DMS79 treated with DMSO at 0.1 percent for 48 hours (cell line): Measurements from ENCODE around the gene WNT1.

Experiments
- DNase-seq: peaks from one replicate; lab custom pipeline; 2025; lab: John Stamatoyannopoulos, UW

The WNT1 gene

DNA sequence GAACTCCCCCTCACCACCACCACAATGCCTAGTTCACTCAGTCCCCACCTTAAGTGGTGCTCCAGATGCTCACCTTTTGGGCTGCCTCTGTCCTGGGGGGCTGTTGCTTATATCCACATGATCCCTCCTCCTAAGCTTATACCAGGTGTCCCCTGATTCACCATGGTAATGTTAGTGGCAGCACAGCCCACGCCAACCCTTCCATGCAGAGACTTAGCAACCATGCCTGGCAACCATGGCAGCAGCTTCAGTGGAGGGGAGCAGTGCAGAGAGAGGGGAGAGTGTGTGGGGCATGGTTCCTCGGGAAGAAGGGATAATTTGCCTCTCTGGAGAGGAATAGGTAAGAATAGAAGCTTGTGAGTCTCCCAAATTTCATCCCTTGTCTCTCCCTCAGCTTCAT is 22.2 kb downstream of the WNT1 start:
- DNase-seq: no peak

DNA sequence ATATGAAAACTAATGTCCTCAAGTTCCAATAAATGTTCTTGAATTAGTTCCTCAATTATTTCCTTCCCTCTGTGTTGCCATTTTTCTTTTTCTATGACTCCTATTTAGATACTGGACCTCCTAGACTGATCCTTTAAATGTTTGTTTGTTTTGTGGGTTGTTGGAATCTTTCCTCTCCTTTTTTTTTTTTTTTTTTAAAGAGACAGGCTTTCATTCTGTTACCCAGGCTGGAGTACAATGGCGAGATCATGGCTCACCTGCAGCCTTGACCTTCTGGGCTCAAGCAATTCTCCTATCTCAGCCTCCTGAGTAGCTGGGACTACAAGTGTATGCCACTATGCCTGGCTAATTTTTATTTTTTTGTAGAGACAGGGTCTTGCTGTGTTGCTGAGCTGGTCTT is 30.8 kb downstream of the WNT1 start:
- no peak for DNase-seq

DNA sequence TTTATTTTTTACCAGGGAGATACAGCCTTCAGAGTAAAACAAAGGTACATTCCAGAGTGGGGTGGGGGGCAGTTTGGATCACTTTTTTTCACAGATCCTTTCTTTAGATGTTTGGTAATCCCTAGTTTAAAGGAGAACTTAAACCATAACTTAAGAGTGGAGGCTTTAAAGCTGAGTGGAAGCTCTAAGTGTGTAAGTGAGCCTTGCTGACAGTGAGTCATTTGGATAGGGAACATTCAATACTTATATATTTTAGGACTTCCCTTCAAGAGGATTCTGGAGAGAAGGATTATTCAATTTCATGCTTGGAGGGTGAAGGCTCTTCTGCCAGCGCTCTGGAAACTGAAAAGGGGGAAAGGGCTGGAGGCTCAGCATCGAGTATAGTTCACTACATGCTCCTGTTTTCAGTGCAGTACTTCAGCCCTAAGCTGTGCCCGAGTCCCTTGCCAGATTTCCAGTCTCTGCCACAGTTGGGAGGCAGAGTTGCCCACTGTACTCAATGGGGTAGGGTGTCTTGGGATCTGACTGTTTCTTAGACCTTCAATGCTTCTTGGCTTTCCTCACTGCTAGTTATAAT is 32.1 kb downstream of the WNT1 start:
- no peak for DNase-seq

DNA sequence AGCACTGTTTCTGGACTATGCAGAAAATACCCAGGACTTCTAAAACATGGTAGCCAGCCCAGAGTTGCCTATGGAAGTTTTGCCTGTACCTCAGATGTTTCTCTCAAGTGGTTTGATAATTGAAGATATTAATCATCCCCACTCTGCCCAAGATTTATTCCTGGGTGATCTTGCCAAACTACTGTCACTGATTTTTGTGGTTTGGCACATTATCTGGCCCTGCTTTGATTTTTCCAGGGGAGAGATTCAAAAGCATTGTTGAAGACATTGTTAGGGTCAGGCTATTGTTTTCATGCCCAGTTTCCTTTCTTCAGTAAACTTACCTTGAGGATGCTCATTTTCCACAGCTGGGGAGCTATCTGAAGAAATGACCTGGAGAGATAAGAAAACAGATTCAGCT is 34.6 kb downstream of the WNT1 start:
- DNase-seq: no peak

DNA sequence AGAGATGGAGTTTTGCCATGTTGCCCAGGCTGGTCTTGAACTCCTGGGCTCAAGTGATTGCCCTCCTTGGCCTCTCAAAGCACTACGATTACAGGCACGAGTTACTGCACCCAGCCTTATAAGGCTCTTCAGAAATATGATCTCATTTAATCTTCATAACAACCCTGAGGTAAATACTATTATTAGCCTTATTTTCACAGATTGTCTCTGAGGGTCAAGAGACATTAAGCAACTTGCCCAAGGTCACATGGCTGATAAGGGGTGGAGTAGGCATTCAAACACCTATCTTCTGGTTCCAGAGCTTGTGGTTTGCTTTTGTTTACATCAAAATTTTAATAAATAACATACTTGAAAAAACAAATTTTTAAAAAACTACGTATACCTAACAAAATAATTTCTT is 35.3 kb downstream of the WNT1 start:
- DNase-seq: no peak

DNA sequence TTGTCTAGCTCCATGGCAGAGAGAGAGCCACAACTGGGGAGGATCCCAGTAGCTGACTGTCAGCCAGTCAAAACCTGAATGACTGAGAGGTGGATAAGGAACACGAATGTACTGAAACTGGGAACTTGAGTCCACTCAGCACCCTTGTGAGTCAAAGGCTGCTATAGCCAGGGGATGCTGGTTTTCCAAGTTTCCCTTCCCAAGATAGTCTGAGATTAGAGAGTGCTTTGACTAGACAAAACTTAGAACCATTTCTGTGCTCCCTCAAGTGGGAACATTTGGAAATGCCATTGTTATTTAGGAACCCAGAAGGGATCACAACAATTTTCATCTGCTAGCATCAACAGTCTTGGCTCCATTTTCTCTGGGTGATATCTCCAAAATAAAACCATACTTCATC is 36.4 kb downstream of the WNT1 start:
- DNase-seq: no peak

DNA sequence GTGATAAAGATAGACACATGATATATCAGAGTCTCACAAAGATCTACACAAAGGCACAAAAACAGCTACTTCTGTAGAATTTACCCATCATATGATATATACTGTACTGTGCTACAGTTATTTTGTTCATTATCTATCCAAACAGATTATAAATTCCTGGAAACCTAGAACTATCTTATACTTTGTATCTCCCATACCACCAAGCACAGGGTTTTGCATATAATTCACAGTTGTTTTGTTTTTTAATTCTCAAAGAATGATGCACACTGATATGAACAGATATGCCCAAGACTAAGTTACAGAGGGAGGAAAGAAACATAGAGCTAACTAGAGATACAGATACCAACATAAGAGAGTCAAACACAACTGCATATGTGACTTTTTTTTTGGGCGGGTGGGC is 37.1 kb downstream of the WNT1 start:
- DNase-seq: no peak

DNA sequence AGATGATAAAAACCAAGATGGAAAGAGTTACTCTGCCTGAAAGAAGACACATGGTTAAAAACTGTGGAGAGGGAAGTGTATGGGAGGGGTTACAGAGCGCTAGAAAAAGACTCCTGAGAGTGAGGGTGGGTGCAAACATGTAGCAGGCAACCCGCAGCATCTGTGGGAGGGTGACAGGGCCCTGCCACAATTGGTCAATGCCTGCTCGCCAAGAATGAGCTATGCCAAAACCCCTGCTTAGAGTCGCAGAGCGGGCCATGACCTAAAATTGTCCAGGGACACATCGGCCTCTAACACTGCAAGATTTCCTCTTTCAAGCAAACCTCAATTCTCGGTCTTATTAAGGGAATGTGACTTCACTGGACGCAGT is 39.8 kb downstream of the WNT1 start:
- DNase-seq: no peak

DNA sequence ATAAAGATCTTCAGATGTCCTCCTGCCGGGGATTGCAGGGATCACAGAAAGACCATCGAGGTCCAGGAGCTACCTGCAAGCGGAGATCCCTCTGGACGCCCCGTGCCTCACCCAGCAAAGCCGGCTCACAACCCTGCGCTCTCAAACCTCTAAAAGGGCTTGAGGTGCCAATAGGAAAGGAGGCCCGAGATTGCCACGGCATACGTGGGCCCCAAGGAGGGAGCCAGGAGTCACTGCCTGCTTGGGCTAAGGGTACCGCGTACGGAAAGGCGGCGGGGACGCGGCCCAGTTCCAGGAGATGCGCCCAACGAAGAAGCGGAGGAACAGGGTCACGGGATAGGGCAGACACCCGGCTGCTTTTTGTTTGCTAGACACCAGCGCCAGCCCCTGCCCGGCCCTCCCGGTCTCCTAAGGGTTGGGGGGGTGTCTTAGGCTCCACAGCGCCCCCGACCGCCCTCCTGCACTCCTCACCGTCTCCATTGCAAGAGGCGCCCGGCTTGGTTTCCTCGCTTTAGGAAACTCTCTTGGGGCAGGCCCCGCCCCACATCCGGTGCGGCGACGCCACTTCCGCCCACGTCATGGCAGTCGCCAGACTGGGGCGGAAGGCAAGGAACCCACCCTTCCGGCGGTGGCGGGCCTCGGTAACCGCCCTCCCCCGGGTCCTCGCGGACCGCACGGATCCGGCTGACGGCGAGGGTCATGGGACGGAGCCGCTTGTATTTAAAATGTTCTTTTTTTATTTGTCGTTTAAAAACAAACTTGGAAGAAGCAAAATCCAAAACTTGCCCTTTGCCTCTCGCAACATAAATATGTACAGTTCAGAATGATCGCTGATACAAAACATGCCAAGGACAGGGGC is 40.4 kb downstream of the WNT1 start, which contains the start of gene PRKAG1:
PRKAG1 (minus strand) TSS at position 516 of the 859 bp plus-strand sequence; CDS start at position 480, 36 bp downstream.
- peak; percentile 91 for DNase-seq

DNA sequence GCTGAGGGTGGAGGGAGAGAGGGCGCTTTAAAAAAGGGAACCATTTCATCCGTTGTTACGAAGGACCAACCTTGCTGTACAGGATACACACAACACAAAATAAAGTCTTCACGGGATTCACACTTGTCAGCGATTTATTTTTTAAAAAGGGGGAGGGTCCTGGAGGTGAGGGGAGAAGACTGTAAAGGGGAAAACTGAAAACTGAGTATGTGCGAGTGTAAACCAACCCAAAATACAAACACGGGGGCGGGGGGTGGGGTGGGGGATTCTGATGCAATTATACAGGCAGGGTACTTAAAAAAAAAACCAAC is 41.0 kb downstream of the WNT1 start:
- no peak for DNase-seq

DNA sequence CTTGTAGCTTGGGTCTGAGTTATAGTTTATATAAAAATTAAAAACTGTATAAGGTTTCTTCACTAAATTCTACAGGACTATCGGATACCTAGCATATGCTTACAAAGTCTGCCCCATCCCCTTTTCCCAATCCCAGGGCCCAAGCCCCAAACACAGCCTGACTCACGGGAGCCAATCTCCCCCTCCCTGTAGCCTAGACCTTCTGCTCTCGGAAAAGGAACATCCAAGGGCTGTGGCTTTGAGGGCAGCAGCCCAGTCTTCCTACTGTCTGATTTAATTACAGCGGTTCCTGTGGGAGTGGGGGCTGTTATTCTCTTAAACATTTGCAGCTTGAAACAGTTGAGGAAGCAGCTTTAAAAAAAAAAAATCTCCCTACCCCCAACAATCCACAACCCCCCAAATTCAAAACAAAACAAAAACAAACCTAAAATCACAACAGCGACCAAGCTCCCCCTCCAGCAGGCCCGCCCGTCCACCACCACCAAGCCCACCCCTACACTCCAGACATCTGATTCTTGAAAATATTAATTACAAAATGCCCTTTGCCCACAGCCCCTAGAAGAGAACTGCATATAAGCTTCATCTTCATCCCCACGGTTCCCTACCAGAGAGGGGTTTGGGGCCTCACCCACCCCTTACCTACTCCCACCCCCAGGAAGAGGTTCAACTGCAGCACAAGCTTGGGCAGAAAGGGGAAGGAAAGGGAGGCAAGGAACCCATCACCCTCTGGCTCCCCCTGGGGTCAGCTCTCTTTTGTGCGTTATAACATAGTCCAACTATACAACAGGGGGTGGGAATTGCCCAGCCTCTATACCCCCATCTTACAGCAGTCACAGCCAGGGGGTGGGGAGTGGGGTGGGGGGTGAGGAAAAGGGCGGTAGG is 41.6 kb downstream of the WNT1 start:
- peak; percentile 7 for DNase-seq

DNA sequence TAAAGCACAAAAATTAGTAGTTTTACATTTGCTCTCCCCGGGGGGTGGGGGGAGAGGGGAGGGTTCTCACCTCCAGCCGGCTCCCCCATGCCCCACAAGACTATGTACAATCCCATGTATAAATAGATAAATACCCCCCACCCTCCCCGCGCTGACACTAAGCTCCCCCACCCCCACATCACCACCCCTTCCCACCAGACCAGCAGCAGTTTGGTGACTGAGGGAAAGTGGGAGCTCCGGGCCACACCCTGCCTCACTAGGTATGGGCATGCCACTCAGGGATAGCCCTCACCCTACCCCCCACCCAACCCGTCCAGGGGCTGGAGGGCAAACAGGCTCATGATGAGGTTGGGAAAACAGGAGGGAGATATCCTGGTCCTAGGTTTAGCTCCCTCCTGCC is 42.3 kb downstream of the WNT1 start:
- DNase-seq: no peak

DNA sequence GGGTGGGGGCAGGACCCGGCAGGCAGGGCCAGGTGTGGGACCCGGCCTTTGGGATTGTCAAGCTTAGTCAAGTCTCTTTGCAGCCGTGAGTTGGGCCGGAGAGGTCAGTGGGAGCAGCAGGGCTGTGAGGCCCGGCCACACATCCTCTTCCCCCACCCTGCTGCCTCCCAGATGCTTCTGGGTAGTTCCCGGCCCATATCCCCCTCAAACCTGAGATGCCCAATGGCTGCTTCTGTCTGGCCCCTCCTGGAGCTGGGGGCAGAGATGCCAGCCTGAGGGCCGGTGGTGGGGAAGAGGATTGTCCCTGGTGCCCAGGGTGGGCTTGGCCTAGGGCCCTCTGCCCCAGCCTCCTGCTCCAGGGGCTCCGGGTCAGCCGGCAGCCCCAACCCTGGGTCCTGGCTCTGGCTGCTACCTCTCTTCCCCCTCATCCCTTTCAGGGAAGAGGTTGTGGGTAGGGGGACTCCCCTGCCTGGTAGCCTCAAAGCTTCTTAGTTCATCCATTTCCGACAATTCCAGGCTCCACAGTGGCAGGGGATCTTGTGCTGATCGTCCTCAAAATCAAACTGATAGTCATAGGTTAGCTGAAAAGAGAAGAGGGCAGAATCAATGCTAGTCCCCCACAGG is 43.3 kb downstream of the WNT1 start:
- no peak for DNase-seq

DNA sequence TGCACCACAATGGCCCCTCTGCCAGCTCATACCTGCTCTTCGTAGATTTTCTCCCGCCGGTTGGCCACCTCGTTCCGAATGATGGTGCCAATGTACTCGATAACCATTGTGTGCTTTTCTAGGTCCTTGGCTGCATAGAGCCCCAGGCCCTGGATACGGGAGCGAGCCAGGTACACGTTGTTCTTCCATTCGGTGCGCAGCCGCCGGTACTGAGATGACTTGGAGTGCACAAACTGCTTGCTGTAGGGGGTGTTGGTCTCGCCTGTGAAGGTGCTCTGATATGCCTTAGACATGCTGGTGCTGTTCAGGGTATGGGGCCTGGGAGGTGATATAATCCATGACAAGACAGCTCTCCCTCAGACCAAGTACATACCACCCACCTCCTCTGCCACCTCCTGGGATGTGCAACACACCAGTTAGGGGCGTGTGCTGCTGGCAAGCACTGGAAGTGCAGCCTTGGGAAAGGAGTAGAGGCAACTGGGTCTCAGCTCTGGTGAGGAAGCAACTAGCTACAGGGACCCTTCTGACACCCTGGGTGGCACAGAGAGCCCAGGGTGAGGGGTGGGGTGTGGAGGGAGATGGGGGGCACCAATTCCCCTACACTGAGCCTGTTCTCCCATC is 44.5 kb downstream of the WNT1 start:
- DNase-seq: no peak

DNA sequence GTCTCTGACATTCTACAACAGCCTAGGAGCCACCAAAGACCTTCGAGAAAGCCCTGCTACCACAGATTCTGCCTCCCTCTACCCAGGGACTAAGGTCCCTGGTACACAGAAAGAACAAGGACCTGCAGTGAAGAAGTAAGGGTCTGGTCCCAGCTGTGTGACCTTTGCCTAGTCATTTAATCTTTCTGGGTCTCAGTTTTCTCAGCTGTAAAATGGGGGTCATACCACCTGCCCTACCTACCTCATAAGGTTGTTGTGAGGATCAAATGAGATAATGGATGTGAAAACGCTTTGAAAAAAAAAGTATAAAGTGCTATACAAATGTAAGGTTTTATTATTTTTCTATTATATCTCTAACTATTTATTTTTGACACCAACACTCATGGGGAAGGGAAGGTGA is 45.7 kb downstream of the WNT1 start:
- DNase-seq: no peak

DNA sequence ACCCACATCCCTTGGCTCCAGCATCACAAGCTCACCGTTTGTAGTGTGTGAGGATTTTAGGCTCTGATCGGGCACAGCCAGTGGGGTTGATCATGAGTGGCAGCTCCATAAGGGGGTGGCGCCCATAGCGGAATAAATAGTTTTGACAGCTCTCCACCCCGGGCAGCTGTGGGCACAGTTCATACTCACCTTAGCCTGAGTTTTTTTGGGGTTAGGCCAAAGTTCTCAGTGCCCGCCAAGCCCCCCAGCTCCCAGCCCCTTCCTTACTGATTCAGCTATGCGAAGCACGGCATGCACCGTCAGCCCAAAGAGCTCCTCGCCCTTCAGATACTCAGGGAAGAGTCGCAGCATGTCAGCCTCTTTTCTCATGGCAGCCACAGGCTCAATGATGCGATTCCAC is 46.4 kb downstream of the WNT1 start:
- no peak for DNase-seq

DNA sequence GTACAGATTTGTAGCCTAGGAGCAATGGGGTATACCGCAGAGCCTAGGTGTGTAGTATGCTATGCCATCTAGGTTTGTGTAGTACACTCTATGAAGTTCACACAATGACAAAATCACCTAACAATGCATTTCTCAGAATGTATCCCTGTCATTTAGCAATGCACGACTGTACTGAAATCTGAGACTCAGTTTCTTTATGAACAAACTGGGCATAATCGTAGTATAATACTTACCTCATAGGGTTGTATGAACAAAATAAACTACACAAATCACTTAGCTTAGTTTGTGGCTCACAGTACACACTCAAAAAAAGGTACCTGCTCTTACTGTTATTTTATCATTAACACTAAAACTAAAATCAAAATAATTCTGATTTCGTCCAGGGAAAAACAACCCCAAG is 47.3 kb downstream of the WNT1 start:
- no peak for DNase-seq

DNA sequence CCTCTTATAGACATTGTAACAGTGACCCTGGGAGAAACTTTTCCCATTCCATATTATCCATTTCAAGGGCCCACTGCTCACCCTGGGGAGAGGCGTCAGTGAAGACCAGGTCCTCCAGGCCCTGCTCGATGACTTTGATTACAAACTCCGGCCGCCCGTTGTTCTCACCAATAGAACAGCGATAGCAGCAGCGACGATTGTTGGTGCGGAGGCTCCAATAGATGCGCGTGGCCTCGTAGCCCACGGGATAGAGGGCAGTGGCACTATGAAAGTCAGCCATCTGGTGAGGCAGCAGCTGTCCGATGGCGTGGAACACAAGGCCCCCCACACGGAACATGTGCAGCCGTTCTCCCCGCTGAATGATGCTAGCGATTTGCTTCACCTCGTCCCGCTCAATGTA is 48.0 kb downstream of the WNT1 start:
- no peak for DNase-seq

DNA sequence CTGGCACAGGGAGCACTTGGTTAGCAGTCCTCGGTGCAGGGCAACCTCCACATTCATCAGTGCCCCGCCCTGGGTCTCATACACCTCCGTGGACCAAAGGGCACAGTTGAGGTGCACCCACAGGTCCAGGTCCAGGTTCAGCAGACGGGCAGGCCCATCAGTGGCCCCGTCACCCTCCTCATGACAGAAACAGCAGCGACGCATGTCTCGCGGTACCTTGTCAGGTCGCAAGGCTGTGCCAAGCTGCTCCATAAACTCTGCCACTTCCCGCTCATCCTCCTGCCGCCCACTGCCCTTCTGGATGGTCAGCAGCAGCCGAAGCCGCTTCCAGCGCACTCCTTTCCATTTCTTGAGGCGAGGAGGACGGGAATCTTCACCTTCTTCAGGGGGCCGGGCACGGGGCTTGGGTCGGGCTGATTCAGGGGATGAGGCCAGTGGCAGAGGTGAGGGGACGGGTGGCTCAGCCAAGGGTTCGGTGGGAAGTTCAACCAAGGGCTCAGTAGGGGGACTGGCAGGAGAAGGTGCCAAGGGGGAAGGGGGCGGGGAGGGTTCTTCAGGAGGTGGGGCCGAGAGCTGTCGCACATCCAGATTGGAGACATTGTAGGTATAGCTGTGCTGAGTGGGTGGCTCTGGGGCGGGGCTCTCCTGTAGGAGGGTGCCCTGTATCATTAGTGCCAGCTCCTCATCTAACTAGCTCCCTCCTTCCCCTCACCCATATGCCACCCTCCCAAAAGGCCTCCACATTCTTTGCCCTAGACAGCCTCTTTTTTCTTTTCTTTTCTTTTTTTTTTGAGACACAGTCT is 48.8 kb downstream of the WNT1 start:
- no peak for DNase-seq

DNA sequence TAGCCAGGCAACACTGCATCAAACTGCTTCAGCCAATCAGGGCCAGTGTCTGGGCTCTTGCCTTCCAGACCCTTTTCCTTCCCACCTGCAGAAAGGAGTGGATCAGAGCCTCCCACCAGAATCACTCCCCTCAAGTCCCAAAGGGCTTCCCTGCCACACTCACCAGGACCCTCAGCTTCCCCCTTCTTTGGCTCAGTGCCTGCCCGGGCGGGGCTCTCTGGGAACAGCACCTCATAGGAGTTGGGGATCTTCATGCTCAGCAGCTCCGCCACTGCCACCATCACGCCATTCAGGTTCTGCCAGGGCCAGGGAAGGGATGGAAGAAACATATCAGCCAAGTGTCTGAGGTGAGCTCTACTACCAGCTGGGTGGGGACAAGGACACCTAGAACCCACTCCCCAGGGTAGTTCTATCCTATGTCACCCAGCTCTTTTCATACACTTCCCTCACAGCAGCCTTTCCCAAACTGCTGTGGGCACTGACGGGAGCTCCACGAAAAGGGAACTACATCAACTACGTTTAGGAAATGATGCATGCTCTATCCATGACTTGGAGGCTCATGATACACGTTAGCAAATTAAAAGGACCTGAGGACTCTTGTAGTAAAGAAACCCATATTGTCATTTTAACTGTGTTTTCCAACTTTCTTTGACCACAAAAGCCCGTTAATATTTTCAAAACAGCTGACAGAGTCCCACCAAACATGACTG is 49.9 kb downstream of the WNT1 start:
- no peak for DNase-seq
